ENCODE data around the gene INPP5A. TPM values are rescaled to one million over a fixed set of nuclear protein-coding genes. Genes with fewer than 3 reads are reported as not detected.

Gene INPP5A
- total RNA-seq, 1 donor from 2014 or later: 35.4 TPM

DNA sequence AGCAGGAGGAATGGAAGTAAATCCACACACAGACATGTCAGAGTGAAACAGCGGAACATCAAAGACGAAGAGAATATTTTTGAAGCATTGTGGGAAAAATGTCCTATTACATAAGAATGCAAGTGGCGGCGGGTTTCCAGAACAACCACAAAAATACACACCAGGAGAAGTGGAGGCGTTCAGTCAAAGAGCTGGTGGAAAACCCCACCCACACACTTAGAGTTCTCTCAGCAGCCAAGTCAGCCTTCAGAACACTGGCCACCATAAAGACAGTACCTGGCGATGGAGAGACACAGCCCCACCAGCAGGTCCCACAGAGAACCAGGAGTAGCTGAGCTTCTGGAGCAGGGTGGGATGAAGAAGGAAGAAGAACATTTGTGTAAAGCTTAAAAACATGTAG lies 224.7 kb downstream of the INPP5A start:
- peaks cover 2% of the 10 kb centered on the region for H3K9me3 Mint-ChIP-seq
- no peak overlapping the region for H3K4me3 Mint-ChIP-seq
- DNase-seq (ENCODE audit: low read depth, low spot score): no peak
- H3K27me3 Mint-ChIP-seq (ENCODE audit: low read depth): peaks cover 11% of the 10 kb centered on the region
- TF ChIP-seq CTCF (conservative IDR thresholded peaks at IDR 0.05): no peak
- H3K27ac Mint-ChIP-seq (ENCODE audit: unreplicated experiment): no peak overlapping the region
- H3K36me3 Mint-ChIP-seq (ENCODE audit: low read depth): peaks cover 17% of the 10 kb centered on the region
- H3K4me1 Mint-ChIP-seq: no peaks in the 10 kb centered on the region

DNA sequence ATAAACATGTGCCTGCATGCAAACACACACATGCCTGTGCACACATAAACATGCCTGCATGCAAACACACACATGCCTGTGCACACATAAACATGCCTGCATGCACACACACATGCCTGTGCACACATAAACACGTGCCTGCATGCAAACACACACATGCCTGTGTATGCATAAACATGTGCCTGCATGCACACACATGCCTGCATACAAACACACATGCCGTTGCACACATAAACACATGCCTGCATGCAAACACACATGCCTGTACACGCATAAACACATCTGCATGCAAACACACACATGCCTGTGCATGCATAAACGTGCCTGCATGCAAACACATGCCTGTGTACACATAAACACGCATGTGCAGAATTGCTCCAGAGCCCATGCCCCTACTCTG lies 226.0 kb downstream of the INPP5A start:
- Mint-ChIP-seq H3K27me3 (ENCODE audit: low read depth) (peaks cover 11% of the 10 kb centered on the region), H3K36me3 (ENCODE audit: low read depth) (peaks cover 19% of the 10 kb centered on the region), H3K4me1 (no peaks in the 10 kb centered on the region), H3K27ac (ENCODE audit: unreplicated experiment) (no peak overlapping the region), H3K9me3 (peaks cover 2% of the 10 kb centered on the region), H3K4me3 (no peak overlapping the region)
- no peak for DNase-seq (ENCODE audit: low read depth, low spot score)
- TF ChIP-seq CTCF (conservative IDR thresholded peaks at IDR 0.05): no peak

- H3K4me1 Mint-ChIP-seq: no peaks in the 10 kb centered on the region
- peaks cover 22% of the 10 kb centered on the region for H3K36me3 Mint-ChIP-seq (ENCODE audit: low read depth)
- peaks cover 14% of the 10 kb centered on the region for H3K27me3 Mint-ChIP-seq (ENCODE audit: low read depth)
- no peak for TF ChIP-seq CTCF (conservative IDR thresholded peaks at IDR 0.05)
- H3K27ac Mint-ChIP-seq (ENCODE audit: unreplicated experiment): peak overlapping the region; percentile 57
- H3K9me3 Mint-ChIP-seq: peaks cover 2% of the 10 kb centered on the region
- DNase-seq (ENCODE audit: low read depth, low spot score): no peak
- H3K4me3 Mint-ChIP-seq: no peak overlapping the region
These were observed 226.5 kb downstream of the INPP5A start for GRCh38 chr10:132764108-132764507.

DNA sequence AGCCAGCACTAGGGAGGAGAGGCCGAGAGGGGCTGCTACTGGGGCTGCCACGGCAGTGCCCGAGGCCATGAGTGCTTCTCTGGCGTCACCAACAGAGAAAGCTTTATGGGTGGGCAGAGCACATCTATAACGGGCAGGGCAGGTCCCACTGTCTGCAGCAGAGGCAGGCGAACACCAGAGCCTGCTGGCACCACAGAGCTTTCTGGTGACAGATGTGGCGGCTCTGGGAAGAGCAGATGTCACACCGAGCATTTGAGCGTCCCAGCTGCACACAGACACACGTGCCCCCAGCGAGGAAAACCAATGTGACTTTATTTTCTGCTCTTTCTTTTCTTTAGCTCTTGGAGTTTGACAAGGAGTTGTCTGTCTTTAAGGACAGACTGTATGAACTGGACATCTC lies 227.8 kb downstream of the INPP5A start:
- H3K36me3 Mint-ChIP-seq (ENCODE audit: low read depth): peaks cover 24% of the 10 kb centered on the region
- peaks cover 2% of the 10 kb centered on the region for H3K9me3 Mint-ChIP-seq
- H3K27ac Mint-ChIP-seq (ENCODE audit: unreplicated experiment): no peak overlapping the region
- H3K27me3 Mint-ChIP-seq (ENCODE audit: low read depth): peaks cover 14% of the 10 kb centered on the region
- no peak for DNase-seq (ENCODE audit: low read depth, low spot score)
- H3K4me1 Mint-ChIP-seq: no peaks in the 10 kb centered on the region
- TF ChIP-seq CTCF (conservative IDR thresholded peaks at IDR 0.05): no peak
- no peak overlapping the region for H3K4me3 Mint-ChIP-seq

DNA sequence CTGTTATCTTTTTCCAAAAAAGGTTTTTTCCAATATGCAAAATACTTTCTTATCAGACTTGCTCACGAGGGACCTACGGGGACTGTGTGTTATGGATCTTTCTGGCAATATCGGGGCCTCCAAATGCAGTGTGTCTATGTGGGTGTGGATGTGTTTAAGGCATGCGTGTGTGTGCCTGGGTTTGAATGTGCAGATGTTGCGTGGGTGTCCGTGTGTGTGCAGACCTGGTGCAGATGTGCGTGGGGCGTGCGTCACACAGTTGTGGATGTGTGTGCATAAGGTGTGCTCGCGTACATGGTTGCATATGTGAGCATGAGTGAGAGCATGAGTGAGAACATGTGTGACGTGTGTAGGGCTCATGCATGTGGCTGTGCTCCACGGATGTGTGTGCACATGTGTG lies 228.7 kb downstream of the INPP5A start:
- Mint-ChIP-seq H3K27ac (ENCODE audit: unreplicated experiment) (no peak overlapping the region), H3K4me1 (no peaks in the 10 kb centered on the region), H3K27me3 (ENCODE audit: low read depth) (peaks cover 14% of the 10 kb centered on the region), H3K36me3 (ENCODE audit: low read depth) (peaks cover 22% of the 10 kb centered on the region), H3K9me3 (peaks cover 2% of the 10 kb centered on the region), H3K4me3 (no peak overlapping the region)
- DNase-seq (ENCODE audit: low read depth, low spot score): no peak
- no peak for TF ChIP-seq CTCF (conservative IDR thresholded peaks at IDR 0.05)
